Kidney (tissue), 14 donors: Measurements from ENCODE around the gene SLFNL1. TPM values are rescaled to one million over a fixed set of nuclear protein-coding genes. Genes with fewer than 3 reads are reported as not detected.

Source experiments
- DNase-seq, 5 donors: peaks; one replicate each; pipeline ENCODE4 v3.0.0-alpha.2; 2013 to 2020
- FAIRE-seq: peaks from 2 replicates; lab custom pipeline; 2012; peaks lifted over from hg19 to GRCh38; lab: Jason Lieb, UNC
- H3K27ac ChIP-seq, 2 donors: one replicate each; pipeline ENCODE4 v1.7.0; 2013; ENCODE audit warnings: low read depth in 2 of 2, low read length in 2 of 2, inconsistent platforms in 1 of 2
- H3K27me3 ChIP-seq: one replicate; pipeline ENCODE4 v1.7.1; 2013; ENCODE audit warnings: low read length, inconsistent platforms; ENCODE audit not compliant: control insufficient read depth, insufficient read depth
- H3K36me3 ChIP-seq, 3 donors: one replicate each; pipeline versions ENCODE4 v1.7.0 to v1.7.1; 2013; ENCODE audit warnings: low read length in 3 of 3, control low read depth in 1 of 3, inconsistent platforms in 1 of 3; ENCODE audit not compliant: insufficient read depth in 3 of 3, control insufficient read depth in 2 of 3
- H3K4me1 ChIP-seq, 3 donors: one replicate each; pipeline versions ENCODE4 v1.7.0 to v1.7.1; 2013; ENCODE audit warnings: low read length in 3 of 3, inconsistent platforms in 1 of 3, low read depth in 1 of 3; ENCODE audit not compliant: control insufficient read depth in 2 of 3, insufficient read depth in 2 of 3
- H3K4me3 ChIP-seq, 3 donors: one replicate each; pipeline versions ENCODE4 v1.7.0 to v1.8.1; 2013; ENCODE audit warnings: low read length in 3 of 3, control low read depth in 1 of 3, inconsistent platforms in 1 of 3
- H3K9ac ChIP-seq, 3 donors: one replicate each; pipeline versions ENCODE4 v1.7.0 to v1.7.1; 2013; ENCODE audit warnings: low read length in 3 of 3, control low read depth in 1 of 3, inconsistent platforms in 1 of 3
- H3K9me3 ChIP-seq, 3 donors: one replicate each; pipeline versions ENCODE4 v1.7.0 to v1.7.1; 2013; ENCODE audit warnings: low read length in 3 of 3, control low read depth in 1 of 3, inconsistent platforms in 1 of 3; ENCODE audit not compliant: control insufficient read depth in 2 of 3, insufficient read depth in 1 of 3
- CTCF ChIP-seq: IDR thresholded peaks from 3 replicates; pipeline ENCODE4 v1.5.1; 2012; ENCODE audit warnings: mild to moderate bottlenecking, moderate library complexity, borderline replicate concordance; ENCODE audit not compliant: insufficient read depth; ENCODE audit errors: extremely low read depth
- intact Hi-C: fragments of 100-400 bp; cut with DNase I; formaldehyde crosslinking; loops from one replicate; pipeline ENCODE4 v1.11.1; 2022
- polyA plus RNA-seq: library from polyadenylated mRNA; stranded (reverse); fragments of 350-450 nt; fragmentation: Illumina TruSeq; extraction: RNeasy Lipid Tissue Mini Kit (QIAGEN cat#74804); gene quantifications from one replicate; pipeline ENCODE4 v1.2.3, GENCODE V29; 2014; ENCODE audit warnings: low read depth, low replicate concordance; ENCODE audit not compliant: insufficient read depth
- total RNA-seq: library from RNA; stranded (reverse); fragmentation: NEBNext Ultra II Directional; extraction: Animal tissue kit (Norgen Biotek cat#: 25700); gene quantifications from one replicate; pipeline ENCODE4 v1.2.1, GENCODE V29; 2021
- donor health status: control.
- donor health status: control.
- donor health status: control.
- donor health status: control.
- donor health status: control.
- donor health status: DM: yes; HTN: yes; CAD: no.
- donor health status: Normal renal cell carcinoma (clear cell type).

Gene SLFNL1
- total and polyA plus RNA-seq, 2 donors from 2014 or later = 0.32 to 0.50 TPM

GRCh38 chr1:40983286-40983685, 38.2 kb downstream of the SLFNL1 start:
- Histone ChIP-seq H3K36me3 (peaks cover 3 to 9% (median 6%) of the 10 kb centered on the region in 3 donors), H3K9ac (no peak overlapping the region), H3K4me3 (no peak overlapping the region), H3K27me3 (no peaks in the 10 kb centered on the region), H3K27ac (no peak overlapping the region), H3K4me1 (peaks cover 9 to 37% (median 32%) of the 10 kb centered on the region in 3 donors), H3K9me3 (no peaks in the 10 kb centered on the region)
- DNase-seq = no peak
- TF ChIP-seq CTCF = no peak
- no peak for FAIRE-seq
- intact Hi-C loops = no loop called here

- intact Hi-C loops = no loop called here
- FAIRE-seq (no peak), DNase-seq (no peak)
- Histone ChIP-seq H3K27ac (no peak overlapping the region), H3K27me3 (no peaks in the 10 kb centered on the region), H3K4me1 (peaks cover 9 to 34% (median 30%) of the 10 kb centered on the region in 3 donors), H3K4me3 (no peak overlapping the region), H3K9me3 (no peaks in the 10 kb centered on the region), H3K9ac (no peak overlapping the region), H3K36me3 (peaks cover 3 to 9% (median 6%) of the 10 kb centered on the region in 3 donors)
- TF ChIP-seq CTCF = no peak
Measured at GRCh38 chr1:40982721-40983120, 38.8 kb downstream of the SLFNL1 start.

GRCh38 chr1:40981691-40982448, 39.7 kb downstream of the SLFNL1 start:
- Histone ChIP-seq H3K9me3 (no peaks in the 10 kb centered on the region), H3K27ac (no peak overlapping the region), H3K27me3 (no peaks in the 10 kb centered on the region), H3K4me3 (peak overlapping the region in 1 of 3 donors; percentile 10), H3K36me3 (peaks cover 0 to 7% (median 6%) of the 10 kb centered on the region in 3 donors), H3K9ac (no peak overlapping the region), H3K4me1 (peaks cover 3 to 26% (median 21%) of the 10 kb centered on the region in 3 donors)
- peak in 2 of 5 donors; percentile 19 to 70 for DNase-seq
- TF ChIP-seq CTCF = no peak
- intact Hi-C loops = no loop called here
- no peak for FAIRE-seq
